DMS114 treated with DMSO at 0.1 percent for 48 hours (cell line): ENCODE measurements around the gene DCHS2.

Experiments used
- DNase-seq: peaks from one replicate; lab custom pipeline; 2025; ENCODE audit not compliant: unreplicated experiment; lab: John Stamatoyannopoulos, UW

The DCHS2 gene, protein sequence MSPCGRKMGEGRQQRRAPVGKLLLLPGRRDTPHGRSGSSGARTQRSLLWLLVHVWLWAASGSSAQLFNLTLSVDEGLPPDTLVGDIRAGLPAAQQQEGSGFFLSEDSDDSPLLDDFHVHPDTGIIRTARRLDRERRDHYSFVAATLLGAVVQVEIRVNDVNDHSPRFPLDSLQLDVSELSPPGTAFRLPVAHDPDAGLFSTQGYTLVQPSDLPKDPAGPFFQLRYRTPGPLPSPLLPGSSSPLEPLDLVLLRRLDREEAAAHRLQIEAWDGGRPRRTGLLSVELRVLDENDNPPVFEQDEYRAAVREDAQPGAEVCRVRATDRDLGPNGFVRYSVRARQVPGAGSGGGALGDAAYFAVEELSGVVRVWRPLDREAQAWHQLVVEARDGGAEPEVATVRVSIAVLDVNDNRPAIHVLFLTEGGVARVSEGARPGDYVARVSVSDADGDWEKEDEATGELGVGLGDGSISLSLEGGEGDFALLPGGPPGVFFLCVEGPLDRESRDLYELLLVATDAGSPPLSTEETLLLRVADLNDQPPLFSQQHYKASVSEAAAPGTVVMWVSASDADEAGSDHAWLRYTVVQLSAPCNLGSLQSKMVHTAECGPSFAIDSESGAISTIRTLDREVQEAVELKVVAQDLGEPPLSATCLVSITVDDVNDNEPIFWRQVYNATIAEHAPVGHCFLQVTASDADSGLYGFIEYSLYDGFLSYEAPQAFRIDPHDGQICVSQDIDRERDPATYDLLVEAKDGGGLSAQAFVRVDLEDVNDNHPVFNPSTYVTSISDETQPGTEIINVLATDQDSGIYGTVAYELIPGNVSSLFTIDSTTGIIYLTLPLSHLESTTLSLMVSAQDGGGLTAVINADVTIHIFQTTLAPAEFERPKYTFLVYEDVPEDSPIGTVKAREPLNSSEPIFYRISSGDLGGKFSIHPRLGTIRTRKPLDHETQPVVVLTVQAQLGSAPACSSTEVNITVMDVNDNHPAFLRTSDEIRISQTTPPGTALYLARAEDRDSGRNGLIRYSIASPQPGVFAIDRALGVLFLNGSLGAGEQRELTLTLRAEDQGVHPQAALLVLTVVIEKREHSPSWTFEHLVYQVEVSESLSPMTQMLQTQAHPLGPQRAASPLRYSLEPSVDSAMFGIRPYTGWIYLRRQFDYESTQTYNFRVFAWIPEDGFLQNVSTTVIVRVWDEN (N-terminal part only)

DNA sequence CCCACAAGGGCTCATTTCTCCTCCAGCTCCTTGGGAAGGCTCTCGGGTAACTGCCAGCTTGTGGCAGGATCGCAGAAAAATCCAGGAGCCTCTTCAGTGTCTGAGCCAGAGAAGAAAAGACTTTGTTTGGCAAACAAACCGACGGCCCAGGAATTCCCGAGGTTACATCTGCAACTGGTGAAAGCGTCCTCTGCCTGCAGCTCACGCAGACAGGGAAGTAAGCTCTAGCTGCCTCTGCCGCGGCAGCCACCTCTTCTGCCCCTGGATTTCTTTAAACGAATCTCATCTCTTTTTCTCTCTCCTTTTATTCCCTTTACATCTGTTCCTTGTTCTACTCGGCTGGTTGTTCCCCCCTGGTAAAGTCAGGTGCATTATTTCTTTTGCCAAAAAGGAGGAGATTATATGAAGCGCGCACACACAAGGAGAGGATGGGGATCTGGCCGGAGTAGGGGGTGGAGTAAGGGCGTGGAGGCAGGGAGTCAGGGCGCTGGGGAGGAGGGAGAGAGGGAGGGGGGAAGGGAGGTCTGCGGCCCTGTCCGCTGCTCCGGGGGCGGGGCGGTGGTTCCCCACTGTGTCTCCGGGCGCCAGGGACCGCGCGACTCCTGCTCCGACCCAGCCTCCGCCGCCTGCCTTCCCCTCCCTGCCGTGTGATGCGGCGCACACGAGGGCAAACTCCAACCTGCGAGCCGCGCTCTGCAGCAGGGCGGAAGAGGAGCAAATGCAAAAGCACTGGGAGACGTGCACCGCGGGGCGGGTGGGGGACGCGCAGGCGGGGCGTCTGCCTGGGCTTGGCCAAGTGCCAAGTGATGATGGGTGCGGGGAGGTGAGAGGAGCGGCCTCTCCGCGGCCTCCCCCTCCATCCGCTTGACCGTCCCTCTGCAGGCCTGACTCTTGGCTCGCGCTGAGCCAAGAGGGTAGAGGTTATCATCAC is at the start of gene DCHS2:
TSS of gene DCHS2 (minus strand) at position 459 of the 931 bp plus-strand sequence. CDS start at position 15, 444 bp downstream.
- no peak for DNase-seq

DNA sequence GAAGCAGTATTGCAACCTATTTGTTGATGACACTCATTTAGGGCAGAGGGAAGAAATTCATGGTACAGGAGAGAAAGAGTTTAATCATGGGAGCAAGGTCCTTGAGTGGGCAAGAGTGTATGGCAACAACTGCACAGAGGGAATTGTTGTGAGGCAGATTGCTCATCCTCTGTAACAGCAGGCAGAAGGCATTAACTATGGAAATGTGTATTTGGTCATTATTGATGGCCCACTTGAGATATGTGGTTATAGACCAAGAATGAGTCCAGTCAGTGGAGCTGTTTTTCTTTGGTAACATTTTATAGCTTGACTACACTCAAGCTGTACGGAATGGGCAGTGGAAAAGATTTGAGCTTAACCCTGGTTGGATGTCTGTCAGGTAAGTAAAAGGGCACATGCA is 42.7 kb upstream of the DCHS2 start:
- no peak for DNase-seq

DNA sequence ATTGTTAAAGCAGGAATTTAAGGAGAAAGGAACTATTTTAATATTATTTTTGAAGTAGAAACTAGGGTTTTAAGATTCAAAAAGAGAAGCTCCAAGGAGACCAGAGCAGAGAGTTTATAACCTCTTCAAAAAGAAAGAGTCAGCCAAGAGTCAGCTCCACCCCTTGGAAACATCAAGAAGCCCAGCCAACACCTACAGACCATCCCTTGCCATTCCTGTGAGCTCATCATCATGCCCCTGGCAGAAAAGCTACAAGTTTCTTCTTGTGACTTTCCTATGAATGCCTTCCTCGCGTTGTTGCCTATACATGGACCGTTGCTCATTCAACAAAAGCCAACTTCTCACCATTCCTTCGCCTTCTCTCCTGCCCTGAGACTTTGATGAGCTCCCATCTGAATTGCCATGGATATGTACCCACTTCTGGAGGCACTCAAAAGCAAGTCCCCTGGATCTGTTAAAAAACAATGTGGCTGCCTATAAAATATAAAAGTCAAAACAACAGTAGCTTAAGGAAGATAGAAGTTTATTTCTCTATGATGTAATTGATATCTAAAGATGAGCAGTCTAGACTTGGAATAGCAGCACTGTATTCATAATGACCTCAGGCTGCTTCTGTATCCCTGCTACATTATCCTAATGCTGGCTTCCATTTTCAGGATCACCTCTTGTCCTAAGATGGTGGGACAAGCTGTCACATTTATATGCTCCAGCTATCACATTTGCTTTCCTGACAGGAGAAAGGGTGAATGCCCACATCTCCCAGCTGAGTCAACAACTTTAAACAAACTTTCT is 38.3 kb upstream of the DCHS2 start:
- no peak for DNase-seq

DNA sequence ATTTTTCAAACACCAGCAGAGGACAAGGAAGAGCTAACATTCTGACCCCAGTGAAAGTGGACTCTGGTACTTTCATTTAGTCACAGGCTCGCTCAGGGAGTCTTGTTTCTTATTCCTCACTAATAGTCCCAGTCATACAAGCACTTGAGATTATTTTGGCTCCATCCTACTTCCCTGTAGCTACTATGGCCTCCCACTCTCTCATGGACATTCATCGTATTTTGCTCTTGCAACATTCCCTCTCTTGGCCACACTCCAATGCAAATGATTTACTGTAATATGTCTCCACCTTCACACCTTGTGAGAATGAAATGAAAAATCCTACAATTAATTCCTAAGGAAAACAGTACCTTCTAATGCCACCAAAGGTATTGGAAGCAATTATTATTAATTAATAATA is 37.3 kb upstream of the DCHS2 start:
- DNase-seq = no peak

DNA sequence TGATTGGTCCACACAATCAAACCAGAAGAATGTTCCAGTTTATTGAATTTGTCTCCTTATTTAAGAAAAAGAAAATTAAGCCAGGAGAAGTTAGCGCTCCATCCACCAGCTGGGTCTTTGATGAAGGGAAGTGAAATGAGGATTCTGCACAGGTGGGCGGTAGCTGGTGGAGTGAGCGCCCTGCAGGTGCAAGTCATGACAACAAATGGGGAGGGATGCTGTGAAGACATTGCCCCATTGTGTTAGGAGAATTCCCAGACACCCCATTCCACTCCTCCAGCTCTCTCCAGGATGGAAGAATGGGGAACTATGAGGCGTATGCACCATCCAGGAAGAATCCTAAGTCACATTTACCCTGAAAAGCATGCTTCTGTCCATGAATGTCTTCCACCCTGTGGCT is 35.7 kb upstream of the DCHS2 start:
- no peak for DNase-seq

DNA sequence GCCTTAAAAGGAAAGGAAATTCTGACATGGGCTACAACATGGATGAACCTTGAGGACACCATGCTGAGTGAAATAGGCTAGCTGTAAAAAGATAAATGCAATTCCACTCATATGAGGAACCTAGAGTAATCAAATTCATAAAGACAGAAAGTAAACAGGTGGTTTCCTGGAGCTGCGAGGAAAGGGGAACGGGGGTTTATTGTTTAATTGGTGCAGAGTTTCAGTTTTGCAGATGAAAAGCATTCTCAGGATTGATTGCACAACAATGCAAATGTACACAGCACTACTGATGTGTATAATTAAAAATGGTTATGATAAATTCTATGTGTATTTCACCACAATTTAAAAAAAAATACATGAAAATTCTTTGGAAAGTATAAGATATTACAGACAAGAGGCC is 34.6 kb upstream of the DCHS2 start:
- no peak for DNase-seq

DNA sequence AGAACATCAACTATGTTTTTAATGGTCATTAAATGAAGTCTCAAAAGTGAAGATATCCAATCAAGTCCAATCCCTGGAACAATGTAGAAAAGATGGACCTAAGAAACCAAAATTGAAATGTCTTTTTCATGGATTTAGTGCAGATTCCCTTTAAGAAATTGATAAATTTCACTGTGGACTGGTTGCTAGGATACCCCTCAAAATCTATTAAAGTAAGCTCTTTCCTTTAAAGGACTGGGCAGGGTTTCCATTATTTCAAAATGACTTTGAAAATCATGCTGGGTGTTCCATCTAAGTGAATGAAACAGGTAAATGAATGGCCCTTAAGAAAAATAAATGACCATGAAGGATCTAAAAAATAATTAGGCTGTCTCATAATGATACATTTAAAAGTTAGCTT is 30.0 kb upstream of the DCHS2 start:
- no peak for DNase-seq

DNA sequence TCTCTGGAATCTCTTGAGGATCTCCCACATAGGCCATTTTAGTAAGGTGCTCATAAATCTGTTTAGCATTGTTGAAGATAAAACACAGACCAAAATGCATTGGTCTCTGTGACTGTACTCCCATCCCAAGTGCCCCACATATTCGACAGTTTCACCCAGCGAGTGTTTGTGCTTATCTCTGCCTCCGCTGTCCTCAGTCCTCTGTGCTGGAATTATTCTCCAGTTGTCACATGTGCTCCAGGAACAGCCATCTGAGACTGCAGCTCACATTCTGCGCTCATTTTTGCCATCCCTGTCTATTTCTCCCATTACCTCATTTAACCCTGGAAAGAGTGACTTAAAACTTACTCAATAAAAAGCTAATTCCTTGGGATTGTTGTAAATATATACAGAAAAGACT is 27.6 kb upstream of the DCHS2 start:
- no peak for DNase-seq

DNA sequence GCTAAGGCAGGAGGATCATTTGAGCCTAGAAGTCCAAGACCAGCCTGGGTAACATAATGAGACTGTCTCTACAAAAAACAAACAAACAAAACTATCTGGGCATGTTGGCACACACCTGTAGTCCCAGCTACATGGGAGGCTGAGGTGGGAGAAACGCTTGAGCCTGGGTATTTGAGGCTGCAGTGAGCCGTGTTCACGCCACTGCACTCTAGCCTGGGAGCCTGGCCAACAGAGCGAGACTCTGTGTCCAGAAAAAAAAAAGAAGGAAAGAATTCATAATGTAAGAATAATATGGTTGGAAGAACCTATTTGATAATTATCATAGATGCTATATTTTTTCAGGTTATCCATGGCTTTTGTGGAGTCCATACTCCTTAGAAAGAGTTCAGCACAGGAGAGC is 26.0 kb upstream of the DCHS2 start:
- no peak for DNase-seq

DNA sequence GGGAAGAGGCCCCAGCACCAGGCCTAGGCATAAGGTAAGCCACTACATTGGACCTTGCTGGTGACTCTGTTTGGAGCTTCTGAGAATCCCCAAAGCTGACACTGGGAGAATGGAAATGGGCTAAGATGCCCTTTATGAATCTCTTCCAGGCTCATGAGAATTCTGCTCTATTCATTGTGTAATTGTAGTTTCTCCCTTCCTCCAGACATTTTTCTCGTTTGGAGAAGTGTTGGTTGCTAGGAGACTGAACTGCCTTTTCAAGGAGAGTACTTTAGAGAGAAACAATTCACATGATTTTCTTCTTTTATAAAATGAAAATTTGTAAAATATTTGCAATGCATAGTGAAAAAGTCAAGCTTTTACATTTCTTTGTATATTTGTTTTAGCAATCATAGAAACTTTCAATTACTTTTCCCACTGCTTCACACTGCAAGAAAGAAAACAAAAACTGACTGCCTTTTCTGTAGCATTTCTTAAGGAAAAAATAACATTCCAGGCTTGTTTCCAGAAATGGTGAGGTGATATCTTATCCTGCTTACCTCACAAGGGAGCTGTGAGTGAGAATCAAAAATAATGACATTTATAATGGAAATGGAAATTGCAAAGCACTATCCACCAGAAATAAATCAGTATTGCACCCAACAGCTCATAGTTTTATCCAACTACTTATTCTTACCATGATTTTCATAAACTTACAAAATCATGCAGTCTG is 24.9 kb upstream of the DCHS2 start:
- DNase-seq = no peak

DNA sequence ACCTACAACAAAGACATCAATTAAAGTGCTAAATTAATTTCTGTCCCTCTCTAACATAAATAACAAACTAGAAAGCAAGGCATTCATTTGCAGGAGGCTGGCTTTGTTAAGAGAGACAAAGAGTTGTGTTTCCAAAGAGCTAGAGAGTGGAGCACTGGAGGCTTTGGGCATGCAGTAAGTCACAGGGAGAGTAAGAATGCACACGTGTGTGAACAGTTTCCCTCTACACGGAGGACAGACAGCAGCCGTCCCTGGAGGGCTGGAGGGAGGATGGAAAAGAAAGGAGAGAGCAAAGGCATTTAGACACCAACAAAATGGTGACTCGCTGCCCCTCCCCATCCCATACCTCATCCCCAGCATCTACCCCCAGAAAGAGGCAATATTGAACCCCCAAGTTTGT is 20.4 kb upstream of the DCHS2 start:
- no peak for DNase-seq

DNA sequence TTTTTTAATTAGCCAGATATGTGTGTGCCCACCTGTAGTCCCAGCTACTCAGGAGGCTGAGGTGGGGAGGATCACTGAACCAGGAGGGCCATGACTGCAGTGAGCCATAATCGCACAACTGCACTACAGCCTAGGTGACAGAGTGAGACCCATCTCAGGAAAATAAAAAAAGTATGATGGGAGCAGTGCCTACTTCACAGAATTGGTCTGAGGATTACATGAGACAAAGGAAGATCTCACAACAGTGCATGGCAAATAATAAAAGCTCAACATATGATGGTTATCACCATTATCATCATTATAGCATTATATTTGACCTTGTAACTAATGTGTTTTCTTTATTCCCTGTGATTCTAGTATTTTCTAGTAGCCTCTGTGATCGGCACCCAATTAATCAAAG is 19.9 kb upstream of the DCHS2 start:
- DNase-seq = no peak

DNA sequence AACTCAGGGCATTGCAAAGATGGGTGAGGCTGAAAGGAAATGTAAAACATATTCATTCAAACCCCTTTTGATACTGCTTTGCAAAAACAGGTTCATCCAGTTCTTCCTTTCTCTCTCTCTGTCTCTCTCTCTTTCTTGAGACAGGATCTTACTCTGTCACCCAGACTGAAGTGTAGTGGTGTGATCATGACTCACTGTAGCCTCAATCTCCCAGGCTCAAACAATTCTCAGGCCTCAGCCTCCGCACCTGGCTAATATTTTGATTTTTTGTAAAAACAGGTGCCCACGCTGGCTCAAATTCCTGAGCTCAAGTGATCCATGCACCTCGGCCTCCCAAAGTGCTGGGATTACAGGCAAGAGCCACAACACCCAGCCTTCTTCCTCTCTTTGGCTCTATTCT is 15.6 kb upstream of the DCHS2 start:
- no peak for DNase-seq

DNA sequence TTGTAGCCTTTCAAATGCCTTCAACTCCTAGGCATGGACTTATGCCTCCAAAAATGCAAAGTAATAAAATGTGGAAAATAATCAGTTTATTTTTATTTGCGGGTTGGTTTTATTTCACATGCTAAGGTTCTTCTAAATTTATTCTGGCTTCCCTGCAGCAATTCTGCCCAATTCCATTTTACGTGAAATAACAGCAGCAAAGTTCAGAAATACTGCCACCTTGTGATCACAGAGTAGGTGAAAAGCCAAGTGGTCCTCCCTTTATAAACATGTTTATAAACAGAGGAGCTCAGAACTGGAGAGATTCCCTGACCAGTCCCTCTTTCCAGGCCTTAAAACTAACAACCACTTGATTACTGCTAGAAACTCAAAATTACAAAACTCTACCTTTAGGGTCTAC is 14.7 kb upstream of the DCHS2 start:
- no peak for DNase-seq

DNA sequence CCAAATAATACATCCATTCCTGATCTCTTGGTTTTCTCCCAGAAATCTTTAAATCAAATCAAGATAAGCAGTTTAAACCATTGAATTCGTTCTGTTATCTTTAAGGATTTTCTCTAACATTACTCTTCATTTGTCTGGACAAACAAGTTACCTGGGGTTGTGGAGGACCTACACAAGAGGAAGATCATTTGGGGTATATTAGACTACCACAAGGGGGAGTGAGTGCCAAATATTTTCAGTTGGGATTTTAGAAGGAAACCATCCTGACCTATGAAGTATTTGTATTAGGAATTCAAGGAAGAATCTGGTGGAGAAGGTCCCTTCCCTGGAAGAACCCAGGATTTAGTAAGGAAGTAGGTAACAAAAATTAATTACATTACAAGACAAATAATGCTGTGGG is 12.0 kb upstream of the DCHS2 start:
- DNase-seq = peak; percentile 16

DNA sequence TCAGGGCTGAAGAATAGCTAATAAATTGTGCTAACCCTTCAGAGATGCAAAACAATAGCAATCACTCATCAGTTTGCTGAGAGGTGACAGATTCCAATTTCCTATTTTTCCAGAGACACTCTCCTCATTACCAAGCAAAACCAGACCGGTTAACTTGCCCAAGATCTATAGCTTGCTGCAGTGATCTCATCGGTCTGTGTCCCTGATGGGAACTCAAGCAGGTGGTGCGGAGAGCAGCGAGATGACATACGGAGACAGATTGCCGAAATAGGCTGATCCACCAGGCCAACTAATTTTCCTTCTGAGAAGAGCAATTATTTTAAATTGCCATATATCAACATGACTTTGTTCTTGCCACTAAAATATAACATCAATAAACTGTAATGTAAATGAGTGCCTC is 10.5 kb upstream of the DCHS2 start:
- no peak for DNase-seq

DNA sequence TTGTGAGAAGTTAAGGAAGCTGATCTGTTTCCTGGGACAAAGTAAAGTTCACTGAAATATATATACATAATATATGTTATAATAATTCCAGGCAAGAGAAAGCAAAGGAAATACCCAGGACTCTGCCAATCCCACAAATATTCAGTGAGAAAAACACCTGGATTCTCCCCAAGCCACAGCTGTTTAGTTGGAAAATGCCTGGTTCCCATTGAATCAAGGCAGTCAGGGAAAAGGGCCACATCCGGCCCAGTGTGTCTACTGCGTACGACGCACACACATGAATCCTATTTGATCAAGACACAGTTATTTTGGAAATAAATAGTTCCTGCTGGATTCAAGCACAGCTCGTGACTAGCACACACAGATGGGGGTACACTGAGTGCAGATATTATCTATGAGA is 6.3 kb upstream of the DCHS2 start:
- DNase-seq = no peak

DNA sequence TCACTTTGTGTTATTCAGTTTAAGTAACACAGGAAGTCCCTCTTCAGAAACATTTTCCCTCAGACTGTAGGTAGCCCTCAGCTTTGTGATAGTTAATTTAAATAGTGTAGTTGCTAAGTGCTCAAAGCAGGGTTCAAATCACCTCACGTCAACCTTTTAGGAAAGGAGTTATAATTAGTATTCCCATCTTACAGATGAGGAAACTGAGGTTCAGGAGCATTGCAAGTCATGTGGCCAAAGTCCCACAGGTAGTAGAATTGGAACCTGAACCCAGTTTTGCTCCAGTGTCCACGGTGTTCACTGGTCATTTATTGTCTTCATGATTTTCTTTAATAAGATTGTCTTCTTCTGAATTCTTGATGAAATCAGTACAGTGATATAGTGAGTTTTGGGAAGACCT is 4.3 kb upstream of the DCHS2 start:
- DNase-seq = no peak

DNA sequence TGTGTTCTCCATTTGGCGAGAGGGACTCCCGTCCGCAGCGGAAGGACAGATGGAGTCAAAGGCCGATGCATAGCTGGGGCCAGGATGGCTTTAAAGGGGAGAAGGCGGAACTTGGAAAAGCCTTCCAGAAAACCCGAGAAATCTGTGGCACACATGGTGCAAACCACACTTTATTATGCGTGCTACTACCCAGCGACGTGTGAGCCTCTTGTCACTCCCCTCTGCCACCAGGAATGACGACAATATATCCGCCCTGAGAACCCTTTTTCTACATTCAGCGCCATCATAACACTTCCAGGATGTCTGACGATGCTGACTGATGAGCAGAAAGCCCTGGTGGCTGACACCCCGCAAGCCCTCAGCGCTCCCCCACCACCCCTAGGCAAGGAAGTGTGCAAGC is 689 bp upstream of the DCHS2 start:
- DNase-seq = no peak
